GM21576 (cell line): ENCODE results near the gene DLEC1.

Experiments used
- ATAC-seq: cut with Tn5 transposase; IDR thresholded peaks from one replicate; pipeline ENCODE4 v1.9.1; 2021; ENCODE audit warnings: mild to moderate bottlenecking, moderate library complexity; ENCODE audit not compliant: unreplicated experiment

DLEC1 gene

DNA sequence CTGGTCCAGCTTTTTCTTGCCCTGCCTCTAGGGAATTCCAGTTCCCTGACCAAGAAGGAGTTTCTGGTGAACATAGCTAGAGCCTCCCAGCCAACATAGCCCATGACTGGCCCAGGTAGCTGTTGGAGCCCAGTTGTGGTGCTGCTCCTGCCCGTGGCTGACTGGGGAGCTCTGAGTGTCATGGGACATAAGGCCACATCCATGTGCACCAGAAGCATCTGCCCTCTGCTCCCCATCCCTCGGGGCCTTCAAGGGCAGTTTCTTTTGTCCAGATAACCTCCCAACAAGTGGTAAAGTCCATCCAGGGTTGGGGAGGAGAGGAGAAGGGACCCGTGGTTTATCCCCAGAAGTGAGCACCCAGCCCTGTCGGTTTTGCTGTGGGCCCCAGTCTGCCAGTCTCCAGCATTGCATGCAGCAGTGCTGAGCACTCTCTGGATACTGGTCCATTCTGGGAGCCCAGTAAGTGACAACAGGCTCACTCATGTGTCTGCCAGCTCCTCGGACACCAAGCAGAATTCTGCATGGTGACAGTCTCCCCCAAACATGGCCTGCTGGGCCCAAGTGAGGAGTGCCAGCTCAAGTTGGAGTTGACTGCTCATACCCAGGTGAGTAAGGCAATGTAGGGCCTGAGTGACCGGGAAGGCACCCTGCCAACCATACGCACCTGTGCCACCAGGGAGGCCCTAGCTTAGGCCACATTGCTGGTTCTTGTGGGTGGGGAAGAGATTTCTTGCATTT is 69.1 kb downstream of the DLEC1 start:
- no peak for ATAC-seq

DNA sequence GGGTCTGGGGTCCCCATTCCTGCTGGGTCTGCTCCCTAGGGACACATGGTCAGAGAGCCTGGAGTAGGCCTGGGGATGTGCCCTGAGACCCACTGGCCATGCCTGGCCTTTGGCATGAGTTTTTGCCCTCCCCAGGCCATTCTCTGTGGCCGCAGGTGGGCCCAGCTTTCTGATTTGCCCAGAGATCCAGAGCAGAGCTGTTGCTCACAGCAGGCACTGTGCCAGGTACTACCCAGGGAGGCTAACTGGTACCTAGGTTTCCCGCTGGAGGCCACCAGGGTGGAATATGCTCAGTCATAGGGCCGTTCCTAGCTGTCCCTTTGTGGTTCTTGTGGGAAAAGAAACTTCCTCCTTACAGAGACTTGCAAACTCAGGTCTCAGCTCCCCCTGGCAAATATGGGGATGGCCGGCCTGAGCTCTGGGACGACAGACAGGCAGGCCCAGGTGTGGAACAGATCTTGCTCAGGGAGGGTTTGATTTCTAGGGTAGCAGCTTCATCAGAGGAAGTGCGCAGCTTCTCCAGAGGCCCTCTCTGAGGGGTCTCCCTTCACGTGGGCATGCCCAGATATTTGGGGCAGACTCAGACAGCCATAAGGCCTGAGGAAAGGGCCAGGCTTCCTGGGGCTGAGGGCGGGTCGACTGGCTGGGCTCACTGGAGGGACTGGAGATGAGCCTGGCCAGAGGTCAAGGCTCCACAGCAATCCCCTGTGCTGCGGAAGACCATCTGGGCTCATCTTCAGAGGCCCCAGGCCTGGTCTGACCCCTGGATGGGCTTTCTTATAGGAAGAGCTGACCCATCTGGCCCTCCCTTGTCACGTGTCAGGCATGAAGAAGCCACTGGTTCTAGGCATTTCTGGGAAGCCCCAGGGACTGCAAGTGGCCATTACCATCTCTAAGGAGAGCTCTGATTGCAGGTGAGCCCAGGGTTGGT is 69.9 kb downstream of the DLEC1 start:
- ATAC-seq: no peak

DNA sequence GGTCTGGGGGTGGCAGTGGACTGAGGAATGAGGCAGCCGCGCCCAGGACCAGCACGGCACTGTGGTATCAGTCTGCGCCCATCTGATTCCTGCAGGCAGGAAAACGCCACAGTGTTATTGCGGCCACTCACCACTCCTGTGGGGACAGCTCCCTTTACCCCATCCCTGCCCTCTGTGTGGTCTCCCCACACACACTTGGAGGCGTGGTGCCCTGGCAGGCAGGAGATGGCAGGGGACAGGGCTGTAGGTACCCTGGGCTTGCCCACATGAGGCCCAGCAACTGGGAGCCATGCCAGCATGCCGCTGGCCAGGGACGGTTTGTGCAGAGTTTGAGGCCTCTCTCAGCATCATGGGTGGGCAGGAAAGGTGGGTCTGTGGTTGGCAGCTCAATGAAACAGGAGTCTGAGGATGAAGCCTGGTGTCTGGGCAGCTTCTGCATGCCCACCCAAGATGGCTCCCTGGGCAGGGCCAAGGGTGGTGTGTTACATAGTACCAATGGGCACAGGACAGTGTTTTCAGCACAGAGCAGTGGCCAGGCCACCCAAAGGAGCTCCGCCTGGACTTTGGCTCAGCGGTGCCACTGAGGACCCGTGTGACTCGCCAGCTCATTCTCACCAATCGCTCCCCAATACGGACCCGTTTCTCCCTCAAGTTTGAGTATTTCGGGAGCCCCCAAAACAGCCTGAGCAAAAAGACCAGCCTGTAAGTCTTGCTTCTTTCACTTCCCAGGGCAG is 70.7 kb downstream of the DLEC1 start:
- no peak for ATAC-seq

DNA sequence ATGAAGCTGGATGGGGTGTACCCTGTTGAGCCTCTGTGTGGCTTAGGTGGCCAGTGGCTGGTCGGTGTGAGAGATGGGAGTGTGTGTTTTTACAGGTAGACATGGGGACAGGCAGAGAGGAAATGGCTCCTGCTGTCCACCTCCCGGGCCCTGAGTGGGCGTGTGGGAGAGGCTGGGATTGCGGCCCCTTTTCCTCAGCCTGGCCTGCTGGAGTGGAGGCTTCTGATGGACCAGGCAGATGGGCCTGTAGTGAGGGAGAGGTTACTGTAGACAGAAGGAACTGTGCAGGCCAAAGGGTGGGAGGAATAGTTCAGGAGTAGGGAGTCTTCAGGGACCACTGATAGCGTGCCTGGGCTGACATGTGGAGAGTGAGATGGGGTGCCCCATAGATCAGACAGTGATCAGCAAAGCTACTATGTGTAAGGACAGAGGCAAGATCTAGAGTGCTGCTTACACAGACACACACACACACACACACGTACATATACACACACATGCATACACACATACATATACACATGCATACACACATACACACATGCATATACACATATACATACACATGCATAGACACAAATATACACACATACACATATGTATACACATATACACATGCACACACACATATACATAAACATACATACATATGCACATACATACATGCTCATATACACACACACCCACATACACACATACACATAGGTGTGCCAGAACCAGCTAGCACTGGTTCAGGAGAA is 71.5 kb downstream of the DLEC1 start:
- ATAC-seq: no peak

GRCh38 chr3:38111201-38111600 is 72.2 kb downstream of the DLEC1 start:
- no peak for ATAC-seq

- ATAC-seq: no peak
Observed at GRCh38 chr3:38111696-38112377, 72.8 kb downstream of the DLEC1 start.

- no peak for ATAC-seq
Observed at GRCh38 chr3:38112378-38112761, 73.4 kb downstream of the DLEC1 start.

GRCh38 chr3:38114052-38114874 is 75.3 kb downstream of the DLEC1 start:
- no peak for ATAC-seq

DNA sequence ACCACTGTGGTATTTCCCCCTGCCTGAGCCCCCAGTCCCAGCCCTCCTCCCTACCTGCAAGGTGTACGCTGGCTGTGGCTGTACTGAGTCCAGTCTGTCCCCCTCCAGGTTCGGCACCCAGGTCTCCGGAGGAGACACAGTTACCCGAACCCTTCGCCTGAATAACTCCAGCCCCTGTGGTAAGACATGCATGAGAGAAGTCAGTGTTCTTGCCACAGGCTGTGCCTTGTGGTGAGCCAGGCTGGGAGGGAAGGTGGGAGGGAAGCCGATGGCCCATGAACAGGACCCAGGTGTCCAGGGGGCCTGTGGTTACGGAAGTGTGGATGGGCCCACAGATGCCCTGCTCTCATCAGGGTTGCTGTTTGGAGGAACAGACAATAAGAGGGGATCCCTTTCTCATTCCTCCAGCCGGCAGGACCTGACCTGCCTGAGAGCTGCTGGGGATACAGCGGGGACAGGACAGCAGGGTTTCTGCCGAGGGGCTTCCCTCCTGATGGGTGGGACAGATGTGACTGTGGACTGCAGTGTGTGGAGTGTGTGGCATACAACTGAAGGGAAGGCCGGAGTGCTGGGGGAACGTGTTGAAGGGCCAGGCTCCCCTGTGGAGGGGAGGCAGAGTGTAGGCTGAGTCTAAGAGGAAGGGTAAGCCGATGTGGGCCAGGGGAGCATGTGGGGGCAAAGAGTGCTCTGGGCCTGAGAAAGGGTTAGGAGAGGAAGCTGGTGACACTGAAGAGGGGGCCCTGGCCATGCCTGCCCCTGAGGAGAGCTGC is 76.1 kb downstream of the DLEC1 start:
- ATAC-seq: no peak

- no peak for ATAC-seq
Observed at GRCh38 chr3:38115645-38116427, 76.8 kb downstream of the DLEC1 start.

- no peak for ATAC-seq
Observed at GRCh38 chr3:38116471-38117162, 77.6 kb downstream of the DLEC1 start.

DNA sequence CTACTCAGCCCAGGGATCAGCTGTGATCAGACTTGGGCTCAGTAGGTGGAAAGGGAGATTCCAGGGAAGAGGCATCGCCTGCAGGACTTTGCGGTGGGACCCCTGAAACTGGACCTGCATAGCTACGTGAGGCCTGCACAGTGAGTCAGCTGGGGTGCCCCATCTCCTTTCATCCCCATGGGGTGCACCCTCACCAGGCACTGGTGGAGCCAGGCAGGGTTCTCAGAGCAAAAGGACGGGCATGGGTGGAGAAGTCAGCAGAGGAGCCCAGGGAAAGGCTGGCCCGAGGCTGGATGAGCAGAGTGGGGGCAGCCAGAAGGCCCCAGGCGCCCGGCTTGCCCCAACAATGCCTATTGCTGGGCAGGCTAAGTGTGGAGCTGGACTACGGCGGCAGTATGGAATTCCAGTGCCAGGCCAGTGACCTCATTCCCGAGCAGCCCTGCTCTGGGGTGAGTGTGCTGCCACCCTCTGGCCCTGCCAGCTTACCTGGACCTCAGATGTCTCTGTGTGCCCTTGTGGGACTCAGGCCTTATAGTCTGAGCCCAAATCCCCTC is 78.2 kb downstream of the DLEC1 start:
- ATAC-seq: no peak

DNA sequence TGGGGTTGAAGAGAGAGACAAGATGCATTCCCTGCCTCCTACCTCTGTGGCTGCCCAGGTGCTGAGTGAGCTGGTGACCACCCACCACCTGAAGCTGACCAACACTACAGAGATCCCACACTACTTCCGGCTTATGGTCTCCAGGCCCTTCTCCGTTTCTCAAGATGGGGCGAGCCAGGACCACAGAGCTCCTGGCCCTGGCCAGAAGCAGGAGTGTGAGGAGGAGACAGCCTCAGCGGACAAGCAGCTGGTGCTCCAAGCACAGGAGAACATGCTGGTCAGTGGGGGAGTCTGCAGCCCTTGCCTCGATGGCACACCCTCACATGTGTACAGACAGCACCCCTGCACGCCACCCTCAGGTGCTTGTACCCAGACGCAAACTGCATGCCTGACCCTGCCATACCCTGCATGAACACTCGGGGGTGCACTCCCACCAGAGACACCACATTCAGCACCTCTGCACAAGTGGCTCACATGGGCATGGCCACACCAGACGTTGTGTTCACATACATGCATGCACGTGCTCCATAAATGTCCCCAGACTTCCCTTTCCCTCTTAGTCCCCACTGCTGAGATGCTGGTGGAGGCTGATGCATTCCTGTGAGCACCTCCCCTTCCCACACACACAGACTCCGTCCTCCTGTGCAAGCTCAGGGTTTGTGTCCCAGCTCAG is 78.9 kb downstream of the DLEC1 start:
- no peak for ATAC-seq

- ATAC-seq: no peak
Observed at GRCh38 chr3:38118421-38119247, 79.6 kb downstream of the DLEC1 start.

DNA sequence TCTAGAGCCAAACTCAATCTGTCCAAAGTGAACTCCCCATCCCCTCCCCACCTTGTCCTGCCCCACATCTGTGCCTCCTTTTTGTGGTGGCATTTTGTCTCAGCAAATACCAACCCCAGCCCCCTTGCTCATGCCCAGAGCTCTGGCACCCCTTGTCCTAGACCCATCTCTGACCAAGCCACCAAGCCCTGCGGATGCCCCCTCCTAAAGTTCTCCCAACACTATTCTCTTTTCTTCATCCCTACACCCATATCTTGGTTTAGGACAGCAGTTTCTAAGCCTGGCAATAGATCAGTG is 80.2 kb downstream of the DLEC1 start:
- no peak for ATAC-seq
